Hepatocyte (in vitro differentiated cells): Measurements from ENCODE around the gene LHX3.

Experiments
- CTCF ChIP-seq: fragments of 200-600 bp; sonication (generic); IDR thresholded peaks from 2 replicates; pipeline ENCODE4 v1.5.1; 2016; ENCODE audit warnings: antibody characterized with exemption, mild to moderate bottlenecking; ENCODE audit not compliant: poor library complexity
- EZH2 ChIP-seq: fragments of 200-600 bp; sonication (generic); IDR thresholded peaks from 2 replicates; pipeline ENCODE4 v1.6.1; 2016; ENCODE audit warnings: antibody characterized with exemption, mild to moderate bottlenecking, borderline replicate concordance
- EZH2phosphoT487 ChIP-seq: fragments of 200-600 bp; sonication (generic); IDR thresholded peaks from one replicate; pipeline ENCODE4 v1.6.1; 2018; ENCODE audit warnings: antibody characterized with exemption, mild to moderate bottlenecking, low read depth, moderate library complexity; ENCODE audit not compliant: unreplicated experiment, severe bottlenecking

GRCh38 chr9:136179101-136179616 lies 25.8 kb downstream of the LHX3 start:
- TF ChIP-seq EZH2phosphoT487 (no peak), CTCF (no peak), EZH2 (no peak)
